ENCODE results near the gene LARP1. TPM values are rescaled to one million over a fixed set of nuclear protein-coding genes. Genes with fewer than 3 reads are reported as not detected.

The LARP1 gene
- total and polyA plus RNA-seq, 8 donors, result 35.8 to 195 (median 117) TPM

DNA sequence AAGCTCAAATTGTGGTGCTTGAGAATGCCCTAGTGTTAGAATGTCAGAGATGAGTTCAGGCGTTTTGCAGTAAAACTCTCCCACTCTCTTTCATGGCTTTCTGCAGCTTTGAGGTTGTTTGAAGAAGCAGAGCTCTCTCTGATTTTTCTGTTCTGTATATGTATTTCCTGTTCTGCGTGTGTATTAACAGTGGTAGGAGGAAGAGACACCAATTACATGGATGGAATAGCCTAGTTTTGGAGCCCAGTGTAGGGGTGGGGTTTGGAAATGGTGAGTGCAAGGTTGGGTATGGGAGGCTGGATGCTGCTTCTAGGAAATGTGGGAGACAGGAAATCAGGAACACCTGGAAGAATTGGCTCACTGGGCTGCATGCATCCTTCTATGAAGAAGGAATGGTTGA is 12.4 kb downstream of the LARP1 start:
- no peak for FAIRE-seq
- H3K4me3 ChIP-seq, result no peak overlapping the region
- no peak for DNase-seq
- no peaks in the 10 kb centered on the region for H3K9me3 ChIP-seq
- TF ChIP-seq, protein P1, sequence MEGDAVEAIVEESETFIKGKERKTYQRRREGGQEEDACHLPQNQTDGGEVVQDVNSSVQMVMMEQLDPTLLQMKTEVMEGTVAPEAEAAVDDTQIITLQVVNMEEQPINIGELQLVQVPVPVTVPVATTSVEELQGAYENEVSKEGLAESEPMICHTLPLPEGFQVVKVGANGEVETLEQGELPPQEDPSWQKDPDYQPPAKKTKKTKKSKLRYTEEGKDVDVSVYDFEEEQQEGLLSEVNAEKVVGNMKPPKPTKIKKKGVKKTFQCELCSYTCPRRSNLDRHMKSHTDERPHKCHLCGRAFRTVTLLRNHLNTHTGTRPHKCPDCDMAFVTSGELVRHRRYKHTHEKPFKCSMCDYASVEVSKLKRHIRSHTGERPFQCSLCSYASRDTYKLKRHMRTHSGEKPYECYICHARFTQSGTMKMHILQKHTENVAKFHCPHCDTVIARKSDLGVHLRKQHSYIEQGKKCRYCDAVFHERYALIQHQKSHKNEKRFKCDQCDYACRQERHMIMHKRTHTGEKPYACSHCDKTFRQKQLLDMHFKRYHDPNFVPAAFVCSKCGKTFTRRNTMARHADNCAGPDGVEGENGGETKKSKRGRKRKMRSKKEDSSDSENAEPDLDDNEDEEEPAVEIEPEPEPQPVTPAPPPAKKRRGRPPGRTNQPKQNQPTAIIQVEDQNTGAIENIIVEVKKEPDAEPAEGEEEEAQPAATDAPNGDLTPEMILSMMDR (IDR thresholded peaks at IDR 0.05), result no peak
- H3K36me3 ChIP-seq, result no peaks in the 10 kb centered on the region
- 25 to 33% methylated on average over 2 of the region's 2 CpGs for WGBS, 2 donors
- ATAC-seq, result peak in 3 of 4 donors; percentile 4 to 20 (median 16)
- intact Hi-C loops (cut with DNase I), result loop anchor here in 1 of 3 donors (10.0 kb wide), 1 partner anchor 113 kb away; no protein-coding TSS in a partner anchor
- H3K4me1 ChIP-seq, result peaks cover 45 to 75% (median 55%) of the 10 kb centered on the region in 3 donors
- H3K27ac ChIP-seq, result no peak overlapping the region
- H3K27me3 ChIP-seq, result no peaks in the 10 kb centered on the region

DNA sequence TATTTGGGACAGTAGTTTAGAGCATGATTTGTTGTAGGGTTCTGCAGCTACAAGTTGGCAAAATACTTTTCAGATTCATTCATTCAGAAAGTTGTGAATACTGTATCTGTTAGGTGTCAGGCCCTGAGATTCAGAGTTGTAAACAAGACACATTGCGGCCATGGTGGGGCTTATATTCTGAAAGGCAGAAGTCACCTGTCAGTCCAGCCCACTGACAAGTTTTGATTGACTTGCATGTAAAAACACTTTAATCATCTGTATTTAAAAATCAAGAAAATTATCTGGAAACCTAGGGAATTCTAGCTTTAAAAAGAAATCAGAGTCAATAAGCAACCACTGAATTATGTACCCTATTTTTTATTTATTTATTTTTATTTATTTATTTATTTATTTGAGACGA is 13.0 kb downstream of the LARP1 start:
- FAIRE-seq (no peak), DNase-seq (no peak), ATAC-seq (no peak)
- TF ChIP-seq, protein P1 (IDR thresholded peaks at IDR 0.05), result no peak
- Histone ChIP-seq H3K4me1 (peaks cover 39 to 81% (median 53%) of the 10 kb centered on the region in 3 donors), H3K27ac (no peak overlapping the region), H3K36me3 (no peaks in the 10 kb centered on the region), H3K9me3 (no peaks in the 10 kb centered on the region), H3K27me3 (no peaks in the 10 kb centered on the region), H3K4me3 (no peak overlapping the region)
- intact Hi-C loops (cut with DNase I), result loop anchor here in 1 of 3 donors (10.0 kb wide), 1 partner anchor 113 kb away; no protein-coding TSS in a partner anchor
- WGBS, 2 donors, result 75% methylated on average over 2 of the region's 2 CpGs

DNA sequence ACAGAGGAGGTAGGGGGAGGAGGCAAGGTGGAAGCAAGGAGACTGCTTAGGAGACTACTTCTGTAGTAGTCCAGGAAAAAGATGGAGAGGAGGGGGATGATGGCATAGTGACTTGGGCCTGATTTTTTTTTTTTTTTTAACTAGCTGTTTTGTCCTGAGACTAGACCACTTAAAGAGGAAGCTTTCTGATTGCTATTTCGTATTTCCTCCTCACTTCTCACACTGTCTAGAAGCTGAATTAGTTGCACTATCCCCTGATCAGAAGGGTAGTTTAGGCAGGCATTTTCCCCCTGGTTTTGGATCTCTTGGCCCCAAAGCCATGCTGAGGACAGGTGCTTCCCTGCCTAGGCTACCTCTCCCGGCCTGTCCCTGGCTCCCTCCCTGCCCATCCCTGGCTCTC is 14.9 kb downstream of the LARP1 start:
- peaks cover 45 to 92% (median 58%) of the 10 kb centered on the region in 3 donors for H3K4me1 ChIP-seq
- intact Hi-C loops (cut with DNase I), result no loop called here
- H3K36me3 ChIP-seq, result no peaks in the 10 kb centered on the region
- WGBS, 2 donors, result 36 to 45% methylated on average over 2 of the region's 2 CpGs
- TF ChIP-seq, protein P1 (IDR thresholded peaks at IDR 0.05), result no peak
- no peaks in the 10 kb centered on the region for H3K9me3 ChIP-seq
- no peak for ATAC-seq
- H3K4me3 ChIP-seq, result no peak overlapping the region
- H3K27ac ChIP-seq, result peak overlapping the region in 2 of 4 donors; percentile 8 to 17
- no peaks in the 10 kb centered on the region for H3K27me3 ChIP-seq
- DNase-seq, result no peak
- no peak for FAIRE-seq

DNA sequence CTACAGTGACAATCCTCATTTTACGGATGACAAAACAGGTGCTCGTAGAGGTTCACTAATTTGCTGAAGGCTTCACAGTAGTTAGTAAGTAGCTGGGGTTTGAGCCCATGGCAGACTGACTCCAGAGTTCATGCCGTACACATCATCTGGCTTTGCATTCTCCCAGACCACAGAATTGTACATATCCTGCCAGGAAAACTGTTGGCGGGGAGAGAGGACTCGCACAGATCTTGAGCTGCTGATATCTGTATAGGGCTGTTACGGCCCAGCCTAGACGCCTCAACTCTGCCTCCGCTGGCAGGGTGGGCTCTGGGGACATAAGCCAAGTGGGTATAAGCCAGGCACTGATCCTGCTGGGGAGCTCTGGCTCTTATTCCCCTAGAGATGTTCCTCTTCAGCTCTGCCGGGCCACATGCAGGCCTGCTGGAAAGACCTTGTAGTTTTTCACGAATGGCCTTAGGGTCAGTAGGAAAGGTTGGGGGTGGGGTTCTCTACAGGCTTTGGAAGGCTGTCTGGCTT is 16.3 kb downstream of the LARP1 start:
- TF ChIP-seq, protein P1 (IDR thresholded peaks at IDR 0.05), result no peak
- DNase-seq (no peak), ATAC-seq (peak in 3 of 4 donors; percentile 44 to 60 (median 48)), FAIRE-seq (no peak)
- WGBS, 2 donors, result 30 to 36% methylated on average over 10 of the region's 10 CpGs
- no peak overlapping the region for H3K4me3 ChIP-seq
- peaks cover 32 to 89% (median 46%) of the 10 kb centered on the region in 3 donors for H3K4me1 ChIP-seq
- H3K36me3 ChIP-seq, result no peaks in the 10 kb centered on the region
- intact Hi-C loops (cut with DNase I), result no loop called here
- H3K27ac ChIP-seq, result peak overlapping the region in 2 of 4 donors; percentile 34
- no peaks in the 10 kb centered on the region for H3K27me3 ChIP-seq
- no peaks in the 10 kb centered on the region for H3K9me3 ChIP-seq

DNA sequence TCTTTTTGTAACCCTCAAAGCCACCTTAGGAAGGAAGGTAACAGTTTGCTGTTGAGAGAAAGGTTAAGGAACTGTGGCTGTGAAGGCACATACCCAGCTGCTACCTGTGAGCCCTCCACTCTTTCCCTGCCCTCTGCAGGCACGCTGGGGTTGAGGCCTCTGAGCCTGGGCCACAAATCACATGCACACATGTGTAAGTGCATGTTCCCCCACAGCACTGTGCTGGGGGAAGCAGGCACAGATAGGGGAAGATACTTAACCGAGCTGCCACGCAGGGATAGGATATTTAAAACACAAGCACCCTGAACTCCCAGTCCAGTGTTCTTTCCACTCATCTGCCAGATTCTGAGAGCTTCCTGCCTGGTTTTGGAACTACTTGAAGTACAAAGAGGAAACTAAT is 18.1 kb downstream of the LARP1 start:
- TF ChIP-seq, protein P1 (IDR thresholded peaks at IDR 0.05), result no peak
- peak in 1 of 4 donors; percentile 9 for ATAC-seq
- H3K4me3 ChIP-seq, result no peak overlapping the region
- H3K27me3 ChIP-seq, result no peaks in the 10 kb centered on the region
- no peak for DNase-seq
- intact Hi-C loops (cut with DNase I), result no loop called here
- no peak overlapping the region for H3K27ac ChIP-seq
- no peak for FAIRE-seq
- WGBS, 2 donors, result 52 to 59% methylated on average over 3 of the region's 3 CpGs
- H3K9me3 ChIP-seq, result no peaks in the 10 kb centered on the region
- peaks cover 27 to 71% (median 38%) of the 10 kb centered on the region in 3 donors for H3K4me1 ChIP-seq
- no peaks in the 10 kb centered on the region for H3K36me3 ChIP-seq
